ENCODE measurements around the gene CMPK2.

Gene CMPK2

DNA sequence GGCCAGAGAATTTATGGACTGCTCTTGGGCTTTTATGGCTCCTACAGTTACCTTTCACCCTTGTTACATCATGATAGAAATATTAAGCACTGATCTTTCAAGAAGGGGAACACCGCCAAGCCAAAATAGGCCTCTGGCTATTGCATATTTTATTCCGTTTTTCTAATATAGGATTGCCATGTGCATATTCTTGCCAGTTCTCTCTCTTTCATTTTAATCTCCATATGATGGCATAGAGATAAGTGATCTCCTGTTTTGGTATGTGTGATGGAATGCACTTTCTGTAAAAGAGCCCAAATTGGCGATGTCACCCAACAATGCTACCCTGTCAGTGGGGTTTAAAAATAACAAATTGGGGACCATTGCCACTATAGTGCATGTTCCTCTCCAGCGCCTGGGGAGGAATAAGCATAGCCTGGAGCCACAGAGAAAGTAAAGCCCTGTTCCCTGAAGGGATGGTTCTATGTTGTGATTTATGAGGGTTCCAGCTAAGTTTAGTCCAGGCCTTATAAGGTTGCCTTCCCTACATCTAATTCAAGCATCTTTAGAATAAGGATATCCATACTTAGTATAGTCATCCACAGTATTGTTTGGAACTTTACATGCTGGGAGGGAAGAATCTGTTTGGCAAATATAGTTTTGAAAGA, 26.9 kb downstream of the CMPK2 start:
- peaks cover 13% of the 10 kb centered on the region for H3K4me1 Mint-ChIP-seq (ENCODE audit: low read depth)
- no peaks in the 10 kb centered on the region for H3K27me3 Mint-ChIP-seq
- H3K36me3 Mint-ChIP-seq (ENCODE audit: low read depth) = peaks cover 54% of the 10 kb centered on the region
- peaks cover 40% of the 10 kb centered on the region for H3K9me3 Mint-ChIP-seq
- H3K27ac Mint-ChIP-seq = no peak overlapping the region
- no peak overlapping the region for H3K4me3 Mint-ChIP-seq

DNA sequence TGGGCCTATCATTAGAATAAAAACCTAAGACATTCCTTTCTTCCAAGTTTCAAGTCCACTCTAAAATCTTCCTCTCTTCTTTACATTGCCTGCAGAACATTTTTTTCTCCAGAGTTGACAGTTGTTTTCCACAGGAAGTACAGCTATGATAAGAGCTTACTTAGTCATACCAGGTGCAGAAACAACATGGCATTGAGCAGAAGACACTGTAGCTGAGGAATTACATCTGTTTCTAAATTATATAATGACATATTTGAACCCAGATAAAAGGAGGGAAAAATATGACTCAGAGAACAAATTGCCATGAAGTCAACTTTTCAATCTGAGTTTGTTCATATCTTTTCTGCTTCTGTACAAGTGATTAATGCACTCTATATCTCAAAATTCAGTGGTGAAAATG, 30.2 kb downstream of the CMPK2 start:
- Mint-ChIP-seq H3K36me3 (ENCODE audit: low read depth) (peaks cover 49% of the 10 kb centered on the region), H3K4me1 (ENCODE audit: low read depth) (peaks cover 18% of the 10 kb centered on the region), H3K4me3 (no peak overlapping the region), H3K9me3 (peaks cover 46% of the 10 kb centered on the region), H3K27ac (peak overlapping the region; percentile 38), H3K27me3 (no peaks in the 10 kb centered on the region)

DNA sequence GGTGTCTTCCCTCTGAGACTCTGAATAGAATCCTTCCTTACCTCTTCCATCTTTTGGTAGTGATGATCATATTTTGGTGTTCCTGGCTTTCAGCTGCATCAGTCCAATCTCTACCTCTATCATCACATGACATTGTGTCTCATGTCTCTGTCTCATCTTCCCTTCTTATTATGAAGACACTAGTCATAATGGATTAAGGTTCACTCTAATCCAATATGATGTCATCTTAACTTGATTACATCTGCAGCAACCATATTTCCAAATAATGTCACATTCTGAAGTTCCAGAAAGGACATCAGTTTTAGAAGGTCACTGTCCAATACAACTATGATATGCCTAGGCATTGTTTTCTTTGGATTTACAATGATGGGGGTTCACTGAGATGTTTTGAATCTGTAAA, 31.5 kb downstream of the CMPK2 start:
- no peak overlapping the region for H3K27ac Mint-ChIP-seq
- H3K9me3 Mint-ChIP-seq = peaks cover 36% of the 10 kb centered on the region
- H3K27me3 Mint-ChIP-seq = no peaks in the 10 kb centered on the region
- no peak overlapping the region for H3K4me3 Mint-ChIP-seq
- peaks cover 18% of the 10 kb centered on the region for H3K4me1 Mint-ChIP-seq (ENCODE audit: low read depth)
- peaks cover 38% of the 10 kb centered on the region for H3K36me3 Mint-ChIP-seq (ENCODE audit: low read depth)

DNA sequence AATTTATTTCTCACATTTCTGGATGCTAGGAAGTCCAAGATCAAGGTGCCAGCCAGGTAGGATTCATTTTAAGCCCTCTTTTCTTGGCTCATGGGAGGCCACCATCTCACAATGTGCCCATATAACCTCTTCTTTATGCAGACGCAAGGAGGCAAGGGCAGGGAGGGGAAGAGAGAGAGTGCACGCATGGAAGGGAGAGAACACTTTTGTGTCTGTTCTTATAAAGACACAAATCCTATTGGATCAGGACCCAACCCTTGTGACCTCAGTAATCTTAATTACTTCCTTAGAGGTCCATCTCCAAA, 32.5 kb downstream of the CMPK2 start:
- Mint-ChIP-seq H3K4me1 (ENCODE audit: low read depth) (peaks cover 18% of the 10 kb centered on the region), H3K4me3 (no peak overlapping the region), H3K27me3 (no peaks in the 10 kb centered on the region), H3K9me3 (peaks cover 36% of the 10 kb centered on the region), H3K36me3 (ENCODE audit: low read depth) (peaks cover 35% of the 10 kb centered on the region), H3K27ac (peak overlapping the region; percentile 79)

- Mint-ChIP-seq H3K36me3 (ENCODE audit: low read depth) (peaks cover 35% of the 10 kb centered on the region), H3K27me3 (no peaks in the 10 kb centered on the region), H3K27ac (peak overlapping the region; percentile 79), H3K4me3 (no peak overlapping the region), H3K9me3 (peaks cover 36% of the 10 kb centered on the region), H3K4me1 (ENCODE audit: low read depth) (peaks cover 18% of the 10 kb centered on the region)
These were observed 33.0 kb downstream of the CMPK2 start for GRCh38 chr2:6832596-6833299.

- Mint-ChIP-seq H3K36me3 (ENCODE audit: low read depth) (peaks cover 32% of the 10 kb centered on the region), H3K27me3 (no peaks in the 10 kb centered on the region), H3K9me3 (peaks cover 36% of the 10 kb centered on the region), H3K4me1 (ENCODE audit: low read depth) (peaks cover 25% of the 10 kb centered on the region), H3K4me3 (no peak overlapping the region), H3K27ac (no peak overlapping the region)
These were observed 34.5 kb downstream of the CMPK2 start for GRCh38 chr2:6831229-6831628.

GRCh38 chr2:6828299-6828584, 37.5 kb downstream of the CMPK2 start:
- no peak overlapping the region for H3K4me3 Mint-ChIP-seq
- peaks cover 16% of the 10 kb centered on the region for H3K36me3 Mint-ChIP-seq (ENCODE audit: low read depth)
- no peak overlapping the region for H3K27ac Mint-ChIP-seq

GRCh38 chr2:6827566-6828298, 38.0 kb downstream of the CMPK2 start:
- H3K4me3 Mint-ChIP-seq = no peak overlapping the region
- H3K27me3 Mint-ChIP-seq = no peaks in the 10 kb centered on the region
- peaks cover 16% of the 10 kb centered on the region for H3K36me3 Mint-ChIP-seq (ENCODE audit: low read depth)
- peaks cover 13% of the 10 kb centered on the region for H3K9me3 Mint-ChIP-seq
- H3K4me1 Mint-ChIP-seq (ENCODE audit: low read depth) = peaks cover 8% of the 10 kb centered on the region
- no peak overlapping the region for H3K27ac Mint-ChIP-seq

More at GRCh38 chr2:6828299-6828584, 37.5 kb downstream of the CMPK2 start:
- no peaks in the 10 kb centered on the region for H3K27me3 Mint-ChIP-seq
- H3K4me1 Mint-ChIP-seq (ENCODE audit: low read depth) = peaks cover 13% of the 10 kb centered on the region
- peaks cover 18% of the 10 kb centered on the region for H3K9me3 Mint-ChIP-seq

- Mint-ChIP-seq H3K4me1 (ENCODE audit: low read depth) (peaks cover 8% of the 10 kb centered on the region), H3K27ac (peak overlapping the region; percentile 53), H3K27me3 (no peaks in the 10 kb centered on the region), H3K9me3 (peaks cover 8% of the 10 kb centered on the region), H3K4me3 (no peak overlapping the region), H3K36me3 (ENCODE audit: low read depth) (peaks cover 13% of the 10 kb centered on the region)
These were observed 39.4 kb downstream of the CMPK2 start for GRCh38 chr2:6826081-6826913.

GRCh38 chr2:6824962-6825361, 40.7 kb downstream of the CMPK2 start:
- H3K27ac Mint-ChIP-seq = no peak overlapping the region
- H3K9me3 Mint-ChIP-seq = no peaks in the 10 kb centered on the region
- H3K4me3 Mint-ChIP-seq = no peak overlapping the region
- H3K27me3 Mint-ChIP-seq = no peaks in the 10 kb centered on the region
- peaks cover 8% of the 10 kb centered on the region for H3K4me1 Mint-ChIP-seq (ENCODE audit: low read depth)
- H3K36me3 Mint-ChIP-seq (ENCODE audit: low read depth) = peaks cover 5% of the 10 kb centered on the region

DNA sequence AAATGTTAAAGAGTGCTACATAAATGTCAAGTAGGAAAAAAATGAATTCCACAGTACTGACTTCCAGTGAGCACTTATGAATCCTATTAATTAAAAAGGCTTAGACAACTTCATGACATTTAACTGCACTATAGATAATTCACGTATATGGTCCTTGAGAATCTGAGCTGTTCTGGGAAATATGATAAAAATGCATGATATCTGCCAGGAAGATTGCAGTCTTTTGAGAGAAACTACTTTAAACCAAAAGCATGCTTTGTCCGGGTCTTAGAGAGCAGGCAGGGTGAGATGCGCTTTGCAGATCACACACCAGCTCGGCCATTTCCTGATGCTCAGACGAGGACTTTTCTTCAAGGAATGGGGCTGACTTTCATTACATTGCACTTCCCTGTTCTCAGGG, 42.6 kb downstream of the CMPK2 start:
- Mint-ChIP-seq H3K27me3 (no peaks in the 10 kb centered on the region), H3K4me1 (ENCODE audit: low read depth) (peaks cover 8% of the 10 kb centered on the region), H3K4me3 (no peak overlapping the region), H3K36me3 (ENCODE audit: low read depth) (no peaks in the 10 kb centered on the region), H3K9me3 (no peaks in the 10 kb centered on the region), H3K27ac (no peak overlapping the region)

GRCh38 chr2:6822406-6822805, 43.3 kb downstream of the CMPK2 start:
- Mint-ChIP-seq H3K9me3 (no peaks in the 10 kb centered on the region), H3K4me3 (no peak overlapping the region), H3K4me1 (ENCODE audit: low read depth) (peaks cover 8% of the 10 kb centered on the region), H3K27ac (no peak overlapping the region), H3K36me3 (ENCODE audit: low read depth) (no peaks in the 10 kb centered on the region), H3K27me3 (no peaks in the 10 kb centered on the region)

DNA sequence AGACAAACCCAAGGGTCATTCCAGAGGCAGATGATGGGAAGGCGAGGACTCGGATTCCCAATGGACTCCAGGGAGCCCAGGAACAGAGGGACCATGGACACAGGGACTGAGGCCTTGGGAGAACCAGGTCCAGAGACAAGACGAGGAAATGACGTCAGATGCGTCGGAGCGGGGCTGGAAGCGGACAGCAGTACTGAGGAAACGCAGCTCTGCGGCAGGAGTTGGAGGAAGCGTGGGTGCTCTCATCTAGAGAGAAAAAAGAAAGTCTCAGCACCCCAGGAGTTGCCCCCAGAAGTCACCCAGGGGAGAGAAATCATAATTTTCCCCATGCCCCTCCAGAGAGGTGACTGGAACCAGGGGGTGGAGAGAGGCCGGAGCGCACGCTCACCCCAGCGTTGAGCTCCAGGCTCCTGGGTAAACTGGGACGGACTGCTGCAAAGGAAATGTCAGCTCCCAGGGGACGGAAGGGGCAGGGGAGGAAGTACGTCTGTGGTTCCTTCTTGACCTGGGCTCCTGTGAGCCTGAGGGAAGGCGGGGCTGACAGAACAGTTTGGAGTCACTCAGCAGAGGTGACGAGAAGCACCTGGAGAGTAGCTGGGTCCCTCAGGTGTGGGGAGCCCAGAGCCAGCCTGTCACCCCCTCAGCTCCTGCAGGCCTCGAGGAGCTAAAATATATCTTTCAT, 44.7 kb downstream of the CMPK2 start:
- Mint-ChIP-seq H3K4me3 (no peak overlapping the region), H3K36me3 (ENCODE audit: low read depth) (no peaks in the 10 kb centered on the region), H3K27me3 (no peaks in the 10 kb centered on the region), H3K9me3 (no peaks in the 10 kb centered on the region), H3K27ac (no peak overlapping the region), H3K4me1 (ENCODE audit: low read depth) (no peaks in the 10 kb centered on the region)

DNA sequence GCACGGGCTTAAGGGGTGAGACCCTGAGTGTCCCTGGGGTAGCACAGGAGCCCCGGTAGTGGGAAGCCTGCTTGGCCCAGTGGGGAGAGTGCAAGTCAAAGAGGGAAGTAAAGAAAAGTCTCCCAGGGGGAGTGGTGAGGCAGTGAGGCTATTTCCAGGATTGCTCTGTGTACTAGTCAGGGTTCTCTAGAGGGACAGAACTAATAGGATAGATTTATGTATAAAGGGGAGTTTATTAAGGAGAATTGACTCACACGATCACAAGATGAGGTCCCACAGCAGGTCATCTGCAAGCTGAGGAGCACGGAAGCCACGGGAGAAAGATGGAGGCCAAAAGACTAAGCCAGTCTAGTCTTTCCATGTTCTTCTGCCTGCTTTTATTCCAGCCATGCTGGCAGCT, 45.5 kb downstream of the CMPK2 start:
- Mint-ChIP-seq H3K4me1 (ENCODE audit: low read depth) (no peaks in the 10 kb centered on the region), H3K27me3 (no peaks in the 10 kb centered on the region), H3K36me3 (ENCODE audit: low read depth) (no peaks in the 10 kb centered on the region), H3K9me3 (no peaks in the 10 kb centered on the region), H3K27ac (peak overlapping the region; percentile 18), H3K4me3 (no peak overlapping the region)
